SKM-1 (cell line): ENCODE data around the gene TMED1.
A peak's percentile ranks its signal among the peaks of the same experiment; 100 is the strongest.
"Not testable (repeated sequence)": the region's sequence is repeated elsewhere in the genome, so short reads cannot be mapped to it uniquely, and the experiment has no call there.

Experiments
- DNase-seq: peaks from one replicate; lab custom pipeline; 2025; ENCODE audit not compliant: unreplicated experiment; lab: John Stamatoyannopoulos, UW

TMED1 gene

DNA sequence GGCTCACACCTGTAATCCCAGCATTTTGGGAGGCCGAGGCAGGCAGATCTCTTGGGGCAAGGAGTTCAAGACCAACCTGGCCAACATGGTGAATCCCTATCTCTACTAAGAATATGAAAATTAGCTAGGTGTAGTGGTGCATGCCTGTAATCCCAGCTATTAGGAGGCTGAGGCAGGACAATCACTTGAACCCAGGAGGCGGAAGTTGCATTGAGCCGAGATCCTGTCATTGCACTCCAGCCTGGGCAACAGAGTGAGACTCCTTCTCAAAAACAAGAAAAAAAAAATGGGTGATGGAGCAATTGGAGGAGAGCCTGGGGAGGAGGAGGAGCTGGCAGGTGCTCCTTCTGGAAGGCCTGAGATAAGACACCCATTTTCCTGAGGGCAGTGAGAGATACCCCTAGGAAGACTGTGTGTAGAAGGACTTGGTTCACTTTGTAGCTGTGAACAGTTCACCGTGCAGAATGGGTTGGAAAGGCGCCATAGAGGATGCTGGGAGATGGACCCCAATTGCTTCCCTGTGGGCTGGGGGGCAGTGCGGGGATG lies 26.6 kb upstream of the TMED1 start:
- DNase-seq, result no peak

DNA sequence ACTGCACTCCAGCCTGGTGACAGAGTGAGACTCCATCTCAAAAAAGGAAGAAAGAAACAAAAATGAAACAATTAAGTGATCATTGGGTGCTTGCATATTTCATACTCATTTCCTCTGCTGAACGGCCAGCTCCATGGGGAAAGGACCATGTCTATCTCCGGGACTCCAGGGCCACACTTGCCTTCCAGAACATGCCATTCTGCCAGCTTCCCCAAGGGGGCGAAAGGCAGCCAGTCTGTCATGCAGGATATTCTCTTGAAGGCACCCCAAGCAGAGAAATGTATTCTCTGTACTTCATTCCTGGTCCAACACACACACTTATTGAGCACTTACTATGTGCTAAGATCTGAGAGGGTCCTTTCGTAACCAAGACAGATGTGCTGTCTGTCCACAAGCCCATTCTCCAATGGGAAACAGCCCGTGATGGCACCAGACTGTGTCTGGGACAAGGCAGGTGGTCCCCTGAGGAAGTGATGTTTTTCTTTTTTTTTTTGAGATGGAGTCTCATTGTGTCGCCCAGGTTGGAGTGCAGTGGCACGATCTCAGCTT lies 25.2 kb upstream of the TMED1 start:
- peak; percentile 33 for DNase-seq

DNA sequence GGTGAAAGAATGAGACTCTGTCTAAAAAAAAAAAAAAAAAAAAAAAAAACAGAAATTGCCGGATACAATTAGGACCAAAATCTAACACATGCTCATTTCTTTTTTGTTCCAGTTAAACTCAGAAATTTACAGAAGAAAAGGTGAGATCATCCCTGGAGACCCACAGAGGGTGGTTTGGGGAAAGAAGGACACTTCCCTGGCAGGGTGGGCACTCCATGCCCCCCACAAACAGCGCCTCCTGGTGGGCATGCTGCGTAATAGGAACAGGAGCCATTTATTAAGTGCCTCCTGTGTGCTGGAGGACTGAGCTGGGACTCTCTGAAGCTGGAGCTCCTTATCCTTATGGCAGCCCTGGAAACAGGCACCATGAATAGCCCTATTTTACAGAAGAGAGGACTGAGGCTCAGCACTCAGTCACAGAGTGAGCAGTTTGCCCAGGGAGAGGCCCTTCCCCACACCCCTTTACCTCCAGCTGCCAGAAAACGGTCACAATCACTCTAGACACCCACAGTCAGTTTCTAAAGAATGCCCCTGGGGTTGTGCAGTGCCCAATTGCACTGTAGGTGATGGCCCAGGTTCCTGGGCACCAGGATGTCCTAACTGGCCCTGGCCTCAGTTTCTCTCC lies 22.3 kb upstream of the TMED1 start:
- no peak for DNase-seq

DNA sequence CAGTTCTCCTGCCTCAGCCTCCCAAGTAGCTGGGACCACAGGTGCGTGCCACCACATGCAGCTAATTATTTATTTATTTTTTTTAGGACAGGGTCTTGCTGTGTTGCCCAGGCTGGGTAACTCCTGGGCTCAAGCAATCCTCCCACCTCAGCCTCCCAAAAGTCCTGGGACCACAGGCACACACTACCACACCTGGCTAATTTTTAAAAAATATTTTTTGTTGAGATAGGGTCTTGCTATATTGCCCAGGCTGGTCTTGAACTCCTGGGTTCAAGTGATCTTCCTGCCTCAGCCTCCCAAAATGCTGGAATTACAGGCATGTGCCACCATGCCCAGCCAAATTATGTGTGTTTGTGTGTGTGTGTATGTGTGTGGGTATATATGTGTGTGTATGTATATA lies 20.9 kb upstream of the TMED1 start:
- DNase-seq, result not testable (repeated sequence)

DNA sequence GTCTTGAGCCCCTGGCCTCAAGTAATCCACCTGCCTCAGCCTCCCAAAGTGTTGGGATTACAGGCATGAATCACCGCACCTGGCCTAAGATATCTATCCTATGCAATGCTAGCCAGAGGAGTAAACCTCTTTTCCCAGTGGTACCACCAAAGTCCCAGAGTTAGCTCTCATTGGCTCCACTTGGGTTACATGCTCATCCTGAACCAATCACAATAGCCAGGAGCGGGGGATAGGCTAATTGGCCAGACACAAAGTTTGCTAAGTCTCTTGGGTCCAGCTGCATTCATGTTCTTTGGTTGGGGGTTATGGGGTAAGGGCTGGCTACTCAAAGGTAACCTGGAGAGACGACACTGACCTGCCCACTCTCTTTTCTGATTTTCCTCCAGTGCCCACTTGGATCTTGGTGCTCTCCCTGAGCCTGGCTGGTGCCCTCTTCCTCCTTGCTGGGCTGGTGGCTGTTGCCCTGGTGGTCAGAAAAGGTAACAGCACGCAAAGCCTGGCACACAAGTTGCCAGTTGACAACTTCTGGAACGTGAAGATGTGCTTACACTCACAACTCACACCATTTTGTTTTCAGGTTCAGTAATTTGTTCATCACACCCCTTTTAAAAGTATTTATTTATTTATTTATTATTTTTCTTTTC lies 20.0 kb upstream of the TMED1 start:
- DNase-seq, result no peak

DNA sequence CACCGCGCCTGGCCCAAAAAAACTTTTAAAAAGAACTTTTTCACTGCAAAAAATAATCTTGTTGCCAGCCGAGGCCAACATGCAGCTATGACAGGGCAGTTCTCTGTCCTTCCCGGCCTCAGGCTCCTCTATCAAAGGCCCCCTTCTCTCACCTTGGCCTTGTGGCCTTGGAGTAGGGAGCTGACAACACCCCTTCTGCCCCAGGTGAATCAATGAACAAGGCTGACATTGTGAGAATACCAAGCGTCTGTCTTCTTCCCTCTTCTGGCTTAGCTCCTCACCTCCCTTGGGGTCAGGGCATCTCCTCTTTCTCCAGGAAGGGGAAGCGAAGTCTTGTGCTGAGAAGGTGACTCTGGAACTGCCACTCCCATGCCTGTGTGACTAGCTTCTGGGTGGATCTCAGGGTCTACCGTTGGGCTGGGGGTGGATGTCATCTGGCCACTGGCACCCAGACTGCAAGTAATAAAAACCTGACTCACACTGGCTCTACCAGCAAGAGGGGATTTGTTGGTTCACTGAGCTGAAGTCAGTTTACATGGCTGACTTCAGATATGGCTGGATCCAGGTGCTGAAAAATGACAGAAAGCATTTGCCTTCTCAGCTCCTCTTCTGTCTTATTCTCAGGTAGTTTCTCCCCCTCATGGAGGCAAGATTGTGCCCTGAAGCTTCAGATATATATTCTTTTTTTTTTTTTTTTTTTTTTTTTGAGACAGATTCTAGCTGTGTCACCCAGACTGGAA lies 18.5 kb upstream of the TMED1 start:
- no peak for DNase-seq

DNA sequence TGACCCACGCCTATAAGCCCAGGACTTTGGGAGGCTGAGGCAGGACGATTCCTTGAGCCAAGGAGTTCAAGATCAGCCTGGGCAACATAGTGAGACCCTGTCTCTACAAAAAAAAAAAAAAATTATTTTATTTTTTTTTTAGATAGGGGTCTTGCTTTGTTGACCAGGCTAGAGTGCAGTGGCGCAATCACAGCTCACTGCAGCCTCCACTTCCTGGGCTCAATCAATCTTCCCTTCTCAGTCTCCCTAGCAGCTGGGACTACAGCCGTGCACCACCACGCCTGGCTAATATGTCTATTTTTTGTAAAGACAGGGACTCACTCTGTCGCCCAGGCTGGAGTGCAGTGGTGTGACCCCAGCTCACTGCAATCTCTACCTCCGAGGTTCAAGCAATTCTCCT lies 16.9 kb upstream of the TMED1 start:
- no peak for DNase-seq

DNA sequence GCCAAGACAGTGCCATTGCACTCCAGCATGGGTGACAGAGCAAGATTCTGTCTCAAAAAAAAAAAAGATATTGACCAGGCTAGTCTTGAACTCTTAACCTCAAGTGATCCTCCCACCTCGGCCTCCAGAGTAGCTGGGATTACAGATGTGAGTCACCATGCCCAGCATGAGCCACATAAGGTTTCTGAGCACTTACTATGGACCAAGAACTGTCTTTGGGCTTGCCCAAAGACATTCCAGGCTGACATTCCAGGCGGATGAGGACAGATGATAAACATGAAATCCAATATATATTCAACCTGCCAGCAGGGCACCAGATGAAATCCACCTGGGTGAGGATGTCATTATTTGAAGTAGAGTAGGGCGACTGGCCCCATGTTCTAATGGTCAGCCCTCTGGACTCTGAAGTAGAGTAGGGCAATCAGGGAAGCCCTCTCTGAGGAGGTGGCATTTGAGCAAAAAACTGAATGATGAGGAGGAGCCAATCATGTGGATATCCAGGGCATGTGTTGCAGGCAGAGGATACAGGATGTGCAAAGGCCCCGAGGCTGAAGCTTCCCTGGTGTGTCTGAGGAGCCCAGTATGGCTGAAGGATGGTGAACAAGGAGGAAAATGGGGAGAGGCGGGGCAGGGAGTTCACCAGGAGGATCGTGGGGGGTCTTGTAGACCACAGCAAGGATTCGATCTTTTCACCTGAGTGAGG lies 16.2 kb upstream of the TMED1 start:
- DNase-seq, result no peak

DNA sequence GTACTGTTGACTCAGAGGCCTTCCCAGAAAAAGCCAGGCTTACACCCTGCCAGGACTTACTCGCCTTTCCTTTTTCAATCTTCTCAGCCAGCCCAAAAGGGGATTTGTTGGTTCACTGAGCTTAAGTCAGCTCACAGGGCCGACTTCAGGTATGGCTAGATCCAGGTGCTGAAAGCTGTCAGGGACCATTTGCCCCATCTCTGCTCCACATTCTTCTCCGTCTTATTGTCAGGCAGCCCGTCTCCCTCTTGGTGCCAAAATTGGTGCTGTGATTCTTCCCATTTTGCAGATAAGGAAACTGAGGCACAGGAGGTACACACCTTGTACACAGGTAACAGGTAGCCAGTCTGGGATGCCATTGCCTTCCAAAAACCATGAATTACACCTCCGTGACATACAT lies 14.6 kb upstream of the TMED1 start:
- no peak for DNase-seq

DNA sequence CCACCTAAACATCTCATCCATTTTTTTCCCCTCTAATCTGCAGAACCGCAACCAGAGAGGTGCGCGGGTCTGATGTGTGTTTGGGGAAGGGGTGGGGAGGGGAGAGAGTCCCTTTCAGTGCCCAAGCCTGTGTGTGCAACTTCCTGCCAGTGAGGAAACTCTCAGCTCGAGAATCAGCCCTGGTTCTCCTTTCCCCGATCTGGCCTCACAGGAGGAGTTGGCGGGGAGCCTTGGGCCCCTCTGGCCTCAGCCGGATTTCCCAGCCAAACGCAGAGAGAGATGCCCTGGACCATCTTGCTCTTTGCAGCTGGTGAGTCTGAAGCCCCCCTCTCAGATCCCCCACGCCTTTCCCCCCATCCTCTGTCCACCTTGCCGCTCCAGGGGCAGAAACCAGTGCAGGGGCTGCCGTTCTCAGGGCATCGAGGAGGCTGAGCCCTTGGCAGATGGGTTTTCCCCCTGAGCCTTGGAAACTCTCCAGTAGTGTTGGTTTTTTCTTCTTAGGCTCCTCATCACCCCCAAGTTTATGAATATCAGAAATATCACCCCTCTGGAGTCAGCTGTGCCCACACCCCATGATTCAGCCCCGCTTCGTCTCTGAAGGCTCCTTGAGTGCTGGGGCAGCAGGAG lies 12.3 kb upstream of the TMED1 start, which contains the start of gene C19orf38:
TSS of gene C19orf38 (plus strand) at position 186 of the 627 bp plus-strand sequence. CDS start at position 280, 94 bp downstream.
- DNase-seq, result peak; percentile 76

DNA sequence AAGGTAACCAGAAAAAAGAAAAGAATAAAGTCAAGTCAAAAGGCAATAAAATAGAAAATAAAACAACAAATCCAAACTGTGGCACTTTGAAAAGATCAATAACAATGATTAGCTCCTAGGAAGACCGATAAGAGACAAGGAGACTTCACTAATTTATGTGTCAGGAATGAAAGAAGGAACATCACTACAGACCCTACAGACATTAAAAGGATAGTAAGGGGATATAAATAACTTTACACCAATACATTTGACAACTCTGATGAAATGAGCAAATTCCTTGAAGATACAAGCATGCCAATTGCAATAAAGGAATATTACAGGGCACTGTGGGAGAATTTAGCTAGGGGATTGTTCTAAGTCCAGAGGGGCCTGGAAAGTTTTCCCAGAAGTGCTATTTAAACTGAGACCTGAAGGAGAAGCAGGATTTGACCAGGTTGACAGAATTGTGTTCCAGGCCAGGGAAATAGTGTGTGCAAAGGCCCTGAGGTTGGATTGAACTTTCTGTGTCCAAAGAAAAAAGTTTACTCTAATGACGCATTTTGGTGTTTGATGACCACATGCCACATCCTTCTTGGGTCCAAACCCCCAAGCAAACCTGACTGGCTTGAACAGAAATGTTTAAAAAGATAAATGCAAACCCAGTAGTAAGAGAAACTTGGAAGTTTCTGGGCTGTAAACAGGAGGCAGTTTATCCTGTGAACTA lies 10.6 kb upstream of the TMED1 start:
- DNase-seq, result no peak

DNA sequence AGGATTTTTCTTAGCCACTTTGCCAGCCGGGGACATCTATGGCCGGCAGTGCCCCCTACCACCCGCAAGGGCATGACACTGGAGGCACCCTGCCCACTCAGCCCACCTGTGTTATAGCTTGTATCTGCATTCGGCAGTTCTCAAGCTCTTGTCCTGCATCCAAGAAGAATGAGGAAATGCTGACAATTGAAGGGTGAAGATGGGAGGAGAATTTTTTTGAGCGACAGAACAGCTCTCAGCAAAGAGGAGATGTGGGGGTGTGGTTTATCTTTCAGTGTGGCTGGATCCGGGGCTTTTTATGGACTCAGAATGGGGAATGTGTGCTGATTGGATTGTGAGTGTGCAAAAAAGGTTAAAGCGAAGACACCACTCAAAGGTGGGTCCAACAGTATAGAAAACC lies 6.8 kb upstream of the TMED1 start:
- DNase-seq, result no peak

DNA sequence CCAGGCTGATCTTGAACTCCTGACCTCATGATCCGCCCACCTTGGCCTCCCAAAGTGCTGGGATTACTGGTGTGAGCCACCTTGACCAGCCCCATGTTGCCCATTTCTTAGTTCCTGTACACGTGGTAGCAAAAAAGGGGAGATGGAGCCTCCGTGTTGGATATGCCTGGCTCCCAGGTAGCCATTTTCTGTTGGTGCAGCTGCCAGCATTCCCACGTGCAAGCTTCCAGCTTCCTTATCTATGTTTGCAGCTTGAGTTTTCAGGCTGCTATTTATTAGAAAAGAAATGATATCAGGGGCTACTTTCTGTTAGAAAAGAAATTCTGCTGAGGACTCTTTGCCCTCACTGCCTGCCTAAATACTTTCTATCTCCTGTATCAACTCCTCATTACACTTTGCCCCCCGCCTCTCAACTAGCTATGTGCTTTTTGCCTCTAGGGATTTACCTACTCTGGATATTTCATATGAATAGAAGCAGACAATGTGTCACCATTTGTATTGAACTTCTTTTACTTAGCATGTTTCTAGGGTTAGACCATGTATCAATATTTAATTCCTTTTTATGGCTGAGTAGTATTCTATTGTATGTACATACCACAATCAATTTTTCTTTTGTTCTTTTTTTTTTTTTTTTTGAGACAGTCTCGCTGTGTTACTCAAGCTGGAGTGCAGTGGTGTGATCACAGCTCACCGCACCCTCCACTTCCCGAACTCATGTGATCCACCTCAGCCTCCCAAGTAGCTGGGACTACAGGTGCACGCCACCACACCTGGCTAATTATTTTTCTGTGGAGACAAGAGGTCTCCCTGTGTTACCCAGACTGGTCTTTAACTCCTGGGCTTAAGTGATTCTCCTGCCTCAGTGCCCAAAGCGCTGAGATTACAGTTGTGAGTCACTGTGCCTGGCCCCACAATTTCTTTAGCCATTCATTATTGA lies 3.4 kb upstream of the TMED1 start:
- DNase-seq, result no peak

DNA sequence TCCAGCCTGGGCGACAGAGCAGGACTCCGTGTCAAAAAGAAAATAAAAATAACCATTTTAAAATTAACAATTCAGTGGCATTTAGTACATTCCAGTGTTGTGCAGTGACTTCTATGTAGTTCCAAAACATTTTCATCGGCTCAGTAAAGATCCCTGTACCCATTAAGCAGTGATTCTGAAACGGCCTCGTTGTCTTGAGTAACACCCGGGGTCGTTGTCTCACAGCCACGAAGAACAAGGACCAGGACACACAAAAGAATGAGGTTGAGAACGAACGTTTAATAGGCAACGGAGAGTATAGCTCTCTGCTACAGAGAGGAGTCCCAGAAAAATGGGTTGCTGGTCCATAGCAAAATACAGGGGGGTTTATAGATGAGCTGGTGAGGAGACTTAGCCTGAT lies 2.4 kb upstream of the TMED1 start:
- no peak for DNase-seq

DNA sequence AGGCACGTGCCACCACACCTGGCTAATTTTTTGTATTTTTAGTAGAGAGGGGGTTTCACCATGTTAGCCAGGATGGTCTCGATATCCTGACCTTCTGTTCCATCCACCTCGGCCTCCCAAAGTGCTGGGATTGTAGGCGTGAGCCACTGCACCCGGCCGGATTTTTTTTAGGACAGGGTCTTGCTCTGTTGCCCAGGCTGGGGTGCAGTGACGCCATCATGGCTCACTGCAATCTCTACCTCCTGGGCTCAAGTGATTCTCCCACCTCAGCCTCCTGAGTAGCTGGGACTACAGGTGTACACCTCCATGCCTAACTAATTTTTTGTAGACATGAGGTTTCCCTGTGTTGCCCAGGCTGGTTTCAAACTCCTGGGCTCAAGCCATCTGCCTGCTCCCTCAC lies 1.6 kb upstream of the TMED1 start:
- not testable (repeated sequence) for DNase-seq

DNA sequence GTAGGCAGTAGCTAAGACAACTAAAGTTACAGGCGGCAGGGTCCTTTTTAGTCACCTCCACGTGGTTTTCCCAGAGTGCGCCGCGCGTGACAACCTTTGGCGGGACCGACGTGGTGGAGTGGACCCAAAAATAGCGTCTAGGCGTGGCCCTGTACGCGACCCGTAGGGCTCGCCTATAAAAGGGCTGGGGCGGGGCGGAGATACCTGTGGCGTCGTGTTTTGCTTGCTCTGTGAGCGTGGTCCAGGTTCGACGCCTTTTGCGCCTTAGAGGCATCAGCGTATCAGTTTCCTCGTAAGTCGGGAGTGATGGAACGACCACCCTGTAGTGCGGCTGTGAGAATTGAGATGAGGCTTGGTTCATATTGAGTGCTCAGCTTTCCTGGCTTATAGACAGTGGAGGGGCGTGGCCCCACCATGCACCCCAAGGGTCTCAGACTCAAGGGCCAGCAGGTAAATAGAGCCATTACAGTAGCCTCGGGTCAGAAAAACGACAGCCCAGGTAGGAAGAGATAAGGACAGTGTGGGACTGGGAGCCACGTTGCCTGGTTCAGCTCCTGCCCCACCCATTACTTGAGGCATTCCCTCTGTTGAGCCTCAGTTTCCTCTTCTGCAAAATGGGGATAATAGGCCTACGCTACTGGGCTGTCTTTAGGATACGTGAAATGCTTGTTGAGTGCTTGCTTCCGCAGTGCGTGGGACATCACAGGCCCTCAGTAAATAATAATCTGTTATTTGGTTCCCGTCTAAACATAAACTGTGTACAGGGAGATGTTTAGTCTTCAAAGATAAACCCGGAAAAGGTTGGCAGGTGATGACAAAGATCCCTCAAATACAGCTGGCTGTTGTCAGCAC lies 693 bp upstream of the TMED1 start:
- DNase-seq, result peak; percentile 91

DNA sequence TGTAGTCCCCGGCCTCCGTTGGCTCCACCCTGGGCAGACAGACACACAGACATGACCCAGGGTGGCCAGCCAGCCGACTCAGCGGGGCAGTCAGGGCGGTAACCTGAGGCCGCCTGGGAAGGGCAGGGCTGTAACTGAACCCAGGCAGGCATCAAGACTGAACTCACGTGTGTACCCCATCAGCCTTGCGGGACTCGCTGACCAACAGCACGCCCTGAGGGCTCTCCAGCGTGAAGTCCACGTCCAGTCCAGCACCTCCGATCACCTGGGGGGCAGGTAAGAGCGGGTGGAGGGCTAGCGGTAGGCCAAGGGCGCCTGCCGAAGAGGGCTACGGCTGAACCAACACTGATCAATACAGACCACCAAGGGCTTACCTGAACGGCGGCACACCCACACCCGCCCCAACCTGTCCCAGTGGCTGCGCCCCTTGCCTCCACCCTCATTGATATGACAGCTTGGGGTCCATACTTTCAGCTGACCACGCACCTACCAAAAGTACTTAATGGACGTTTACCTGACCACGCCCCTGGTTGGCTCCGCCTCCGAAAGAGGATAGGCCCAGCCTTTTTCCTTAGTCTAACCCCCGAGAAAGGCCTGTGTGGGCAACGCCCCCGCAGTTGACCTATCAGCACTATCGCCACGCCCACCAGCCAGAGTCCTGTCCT lies 791 bp downstream of the TMED1 start:
- DNase-seq, result no peak

DNA sequence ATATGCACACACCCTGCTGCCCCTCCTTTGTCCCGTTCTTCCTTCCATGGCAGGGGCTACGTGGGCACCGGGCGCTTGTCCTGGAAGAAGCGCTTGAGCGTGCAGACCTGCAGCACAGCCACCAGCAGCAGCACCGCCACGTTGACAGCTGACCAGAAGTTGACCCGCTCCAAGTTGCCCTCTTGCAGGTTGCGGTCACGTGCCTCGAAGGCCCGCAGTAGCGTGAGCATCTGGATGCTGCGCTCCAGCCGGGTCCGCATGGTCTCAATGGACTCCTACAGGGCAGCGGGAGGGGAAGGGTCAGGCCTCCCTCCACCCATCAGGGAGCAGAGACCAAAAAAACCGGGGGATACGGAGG lies 3.1 kb downstream of the TMED1 start:
- no peak for DNase-seq
